Retinal pigment epithelial cell (primary cell): ENCODE results near the gene CPNE4.

Experiments used
- DNase-seq: peaks from one replicate; pipeline ENCODE4 v3.0.0-alpha.2; 2010; ENCODE audit warnings: low read depth
- H3K4me3 ChIP-seq: 2 replicates; pipeline ENCODE4 v1.5.1; 2011; ENCODE audit warnings: mild to moderate bottlenecking, low read length, control low read depth, moderate library complexity
- CTCF ChIP-seq: conservative IDR thresholded peaks from 2 replicates; pipeline ENCODE4 v1.5.1; 2011; ENCODE audit warnings: low read depth, low read length, control low read depth, inconsistent platforms

Gene CPNE4

GRCh38 chr3:131716007-131716406 lies 318.8 kb downstream of the CPNE4 start:
- DNase-seq, result no peak
- H3K4me3 ChIP-seq, result no peak overlapping the region
- no peak for TF ChIP-seq CTCF

- no peak for DNase-seq
- H3K4me3 ChIP-seq, result no peak overlapping the region
- no peak for TF ChIP-seq CTCF
Observed at GRCh38 chr3:131714585-131715220, 320.1 kb downstream of the CPNE4 start.

DNA sequence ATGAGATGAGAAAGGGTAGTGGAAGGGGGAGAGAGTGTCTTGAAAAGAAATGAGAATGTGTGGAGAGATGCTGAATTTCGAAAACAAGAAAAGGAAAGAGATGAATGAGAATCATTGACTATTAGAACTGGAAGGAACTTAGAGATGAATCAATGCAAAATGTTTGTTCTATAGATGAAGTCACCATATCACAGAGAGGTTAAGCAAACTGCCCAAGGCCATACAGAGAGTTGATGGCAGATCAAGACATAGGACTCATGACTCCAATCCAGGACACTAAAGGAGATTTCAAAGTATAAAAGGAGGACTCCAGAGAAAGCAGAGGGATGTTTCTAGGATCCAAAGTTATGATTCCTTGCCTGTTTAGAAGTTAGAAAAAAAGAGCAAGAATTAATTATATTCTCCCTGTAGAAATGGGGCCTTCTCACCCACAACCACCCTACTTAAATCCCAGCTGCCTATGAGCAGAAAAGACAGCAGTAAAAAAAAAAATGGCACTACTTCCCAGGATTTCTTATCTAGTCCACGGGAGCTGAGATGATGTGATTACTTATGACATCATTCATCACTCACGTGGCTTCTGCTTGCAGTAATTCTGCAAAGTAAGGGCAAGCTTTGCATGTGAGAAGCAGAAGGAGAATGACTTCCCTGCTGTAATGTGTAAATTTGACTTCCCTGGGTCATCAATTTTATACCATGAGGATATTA lies 321.2 kb downstream of the CPNE4 start:
- H3K4me3 ChIP-seq, result no peak overlapping the region
- DNase-seq, result no peak
- no peak for TF ChIP-seq CTCF

GRCh38 chr3:131712662-131713061 lies 322.2 kb downstream of the CPNE4 start:
- no peak for DNase-seq
- no peak for TF ChIP-seq CTCF
- no peak overlapping the region for H3K4me3 ChIP-seq

GRCh38 chr3:131711114-131711768 lies 323.6 kb downstream of the CPNE4 start:
- DNase-seq, result no peak
- no peak for TF ChIP-seq CTCF

GRCh38 chr3:131708241-131708640 lies 326.6 kb downstream of the CPNE4 start:
- no peak for TF ChIP-seq CTCF
- no peak for DNase-seq
- H3K4me3 ChIP-seq, result no peak overlapping the region

More at GRCh38 chr3:131711114-131711768, 323.6 kb downstream of the CPNE4 start:
- H3K4me3 ChIP-seq, result no peak overlapping the region

DNA sequence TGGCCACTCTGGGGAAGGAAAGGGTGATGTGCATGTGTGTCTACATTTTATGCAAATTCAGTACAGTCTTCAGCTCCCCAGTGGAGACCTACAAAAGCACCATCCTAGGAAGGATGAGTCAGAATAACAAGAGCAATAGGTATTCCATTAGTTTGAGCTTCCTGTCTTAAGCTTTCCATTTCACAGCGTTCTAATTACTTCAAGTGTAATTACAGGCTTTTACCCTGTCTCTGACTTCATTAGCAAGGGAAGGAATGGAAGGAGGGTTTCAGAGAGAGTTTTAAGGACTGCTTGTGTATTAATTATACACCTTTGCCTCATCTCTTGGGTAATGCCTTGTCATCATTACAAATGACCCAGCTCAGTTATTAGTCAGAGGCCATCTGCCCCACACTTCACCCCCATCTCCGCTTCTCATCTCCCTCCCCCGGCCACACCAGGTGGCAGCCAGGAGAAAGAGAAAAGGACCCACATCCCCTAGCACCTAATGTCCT lies 329.2 kb downstream of the CPNE4 start:
- no peak overlapping the region for H3K4me3 ChIP-seq
- DNase-seq, result no peak
- TF ChIP-seq CTCF, result no peak
